ENCODE measurements around the gene HOXA13. TPM values are rescaled to one million over a fixed set of nuclear protein-coding genes. Genes with fewer than 3 reads are reported as not detected.

Gene HOXA13
- total RNA-seq, 3 donors from 2014 or later: 28.0 to 54.3 (median 42.2) TPM

DNA sequence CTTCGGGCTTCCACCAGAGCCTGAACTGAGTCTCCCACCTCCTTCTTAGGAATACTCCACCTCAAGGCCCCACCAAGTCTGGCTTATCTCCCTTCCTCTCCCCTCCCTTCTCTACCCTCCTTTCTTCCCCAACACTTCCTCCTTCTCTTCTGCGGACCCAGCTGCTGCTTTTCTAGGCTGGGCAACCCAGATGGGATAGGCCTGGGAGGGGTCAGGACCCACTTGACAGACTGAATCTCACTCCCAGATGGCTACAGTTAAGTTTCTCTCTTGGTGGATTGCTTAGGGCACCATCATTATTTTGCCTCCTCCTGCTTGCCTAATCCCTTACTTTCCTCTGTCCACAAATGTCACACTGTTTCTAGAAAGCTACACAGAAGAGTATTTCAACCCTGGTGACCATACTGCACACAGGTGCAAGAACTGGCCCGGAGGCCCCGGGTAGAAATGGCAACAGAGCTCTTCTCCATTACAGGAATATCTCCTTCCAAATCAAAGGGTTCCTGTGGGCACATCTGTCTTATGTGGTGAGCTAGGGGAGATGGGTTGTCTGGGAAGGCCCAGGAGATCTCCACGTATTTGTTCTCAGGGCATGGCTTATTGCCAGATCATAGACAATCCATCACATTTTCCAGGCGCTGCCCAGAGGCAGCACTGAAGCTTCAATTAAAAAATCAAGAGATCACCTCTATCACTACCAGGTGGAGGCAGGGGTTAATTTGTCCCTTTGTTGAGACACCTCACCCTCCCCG lies 9.7 kb downstream of the HOXA13 start:
- Histone ChIP-seq H3K4me1 (ENCODE audit: low read depth) (peaks cover 49% of the 10 kb centered on the region), H3K9me3 (no peaks in the 10 kb centered on the region), H3K4me3 (no peak overlapping the region), H3K36me3 (ENCODE audit: low read depth) (no peaks in the 10 kb centered on the region)
- peak; percentile 26 to 61 (median 55) for DNase-seq
- ATAC-seq: peak; percentile 18
- no peak for TF ChIP-seq CTCF (IDR thresholded peaks at IDR 0.05)
- intact Hi-C loops (cut with DNase I, micrococcal nuclease): loop anchor here in 1 of 2 donors (10.0 kb wide), 2 partner anchors 735 to 835 kb away; no protein-coding TSS in a partner anchor

GRCh38 chr7:27189295-27189996 lies 10.4 kb downstream of the HOXA13 start:
- TF ChIP-seq CTCF (IDR thresholded peaks at IDR 0.05): no peak
- Histone ChIP-seq H3K4me1 (ENCODE audit: low read depth) (peaks cover 49% of the 10 kb centered on the region), H3K4me3 (peak overlapping the region; percentile 6), H3K9me3 (no peaks in the 10 kb centered on the region), H3K36me3 (ENCODE audit: low read depth) (no peaks in the 10 kb centered on the region)
- peak; percentile 49 for ATAC-seq
- intact Hi-C loops (cut with DNase I, micrococcal nuclease): no loop called here
- DNase-seq: peak in 2 of 3 donors; percentile 73 to 81

DNA sequence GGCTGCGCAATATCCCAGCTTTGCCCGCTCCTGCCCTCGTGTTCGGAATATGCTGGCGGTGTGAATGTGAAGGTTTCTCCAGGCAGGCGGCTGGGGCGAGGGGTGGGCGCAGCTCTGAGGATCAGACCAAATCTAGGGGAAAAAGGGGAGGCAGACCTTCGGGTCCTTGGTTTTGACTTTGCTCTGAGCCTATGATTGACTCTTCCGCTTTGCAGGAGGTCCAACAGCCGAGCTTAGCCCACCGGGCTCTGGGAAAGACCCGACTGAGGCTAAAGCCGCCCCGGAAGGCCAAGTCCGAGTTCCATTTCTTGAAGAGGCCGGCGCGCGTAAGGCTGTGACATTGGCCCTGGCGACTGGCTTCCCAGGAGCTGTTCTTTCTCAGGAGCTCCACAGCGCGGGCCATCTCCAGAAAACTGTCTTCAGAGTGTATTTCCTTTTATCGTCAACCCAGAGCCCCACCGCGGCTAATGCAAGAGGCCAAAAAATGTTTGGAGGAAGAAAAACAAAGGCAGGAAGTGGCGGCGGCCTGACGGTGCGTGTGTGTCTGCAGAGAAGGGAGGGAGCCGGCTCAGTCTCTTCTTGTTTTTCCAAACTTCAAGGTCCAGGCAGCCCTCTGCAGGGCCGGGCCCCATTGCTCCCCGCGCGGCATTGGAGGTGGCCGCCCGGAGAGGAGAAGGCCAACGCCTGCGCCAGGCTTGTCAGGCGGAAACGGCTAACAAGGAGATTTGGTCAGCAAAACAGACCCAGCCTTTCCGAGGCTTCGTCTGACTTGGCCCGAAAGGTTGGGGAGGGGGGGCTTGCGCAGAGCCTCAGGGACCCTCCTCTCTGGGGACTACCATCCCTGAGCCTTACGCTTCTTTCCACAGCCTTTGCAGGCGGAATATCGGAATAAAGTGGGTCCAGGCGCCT lies 11.3 kb downstream of the HOXA13 start:
- ATAC-seq: peak; percentile 3
- intact Hi-C loops (cut with DNase I, micrococcal nuclease): no loop called here
- peak overlapping the region; percentile 13 for H3K4me3 ChIP-seq
- H3K9me3 ChIP-seq: no peaks in the 10 kb centered on the region
- DNase-seq: peak in 2 of 3 donors; percentile 60 to 70
- TF ChIP-seq CTCF (IDR thresholded peaks at IDR 0.05): no peak
- no peaks in the 10 kb centered on the region for H3K36me3 ChIP-seq (ENCODE audit: low read depth)
- H3K4me1 ChIP-seq (ENCODE audit: low read depth): peaks cover 49% of the 10 kb centered on the region

- H3K4me1 ChIP-seq (ENCODE audit: low read depth): peaks cover 49% of the 10 kb centered on the region
- intact Hi-C loops (cut with DNase I, micrococcal nuclease): no loop called here
- H3K9me3 ChIP-seq: no peaks in the 10 kb centered on the region
- no peak for TF ChIP-seq CTCF (IDR thresholded peaks at IDR 0.05)
- H3K4me3 ChIP-seq: peak overlapping the region; percentile 13
- DNase-seq (peak in 2 of 3 donors; percentile 50 to 59), ATAC-seq (no peak)
- no peaks in the 10 kb centered on the region for H3K36me3 ChIP-seq (ENCODE audit: low read depth)
Observed at GRCh38 chr7:27187475-27188385, 12.2 kb downstream of the HOXA13 start.

All from mucosa of descending colon (tissue), 3 donors.